GM12878 (cell line): ENCODE results near the gene HMCN1. TPM values are rescaled to one million over a fixed set of nuclear protein-coding genes. Genes with fewer than 3 reads are reported as not detected.

ENCODE experiments used
- ATAC-seq: fragments of 200-7000 bp; cut with Tn5 transposase; 3 replicates; pipeline ENCODE4 v1.9.1; 2020; ENCODE audit warnings: mild to moderate bottlenecking, moderate library complexity
- BruUV-seq: library from RNA; stranded (reverse); fragments of 400-500 nt; replicated peaks from 2 replicates; lab custom pipeline; 2021; lab: Mats Ljungman, UMichigan
- CTCF ChIA-PET: fragments of 300-600 bp; sonication (Branson Sonifier 250); formaldehyde crosslinking; extraction: SDS; loops from one replicate; lab custom pipeline; 2021; ENCODE audit warnings: inconsistent platforms; lab: Yijun Ruan, JAX
- POLR2A ChIA-PET: fragments of 350-600 bp; formaldehyde crosslinking; extraction: SDS; loops from one replicate; lab custom pipeline; 2021; ENCODE audit warnings: inconsistent platforms; lab: Charles Lee
- RAD21 ChIA-PET: fragments of 300-600 bp; sonication (Branson Sonifier 250); formaldehyde crosslinking; loops from one replicate; lab custom pipeline; 2023; ENCODE audit warnings: antibody characterized with exemption; ENCODE audit not compliant: unreplicated experiment; lab: Charles Lee
- SMC1A ChIA-PET: fragments of 300-600 bp; sonication (Branson Sonifier 250); formaldehyde crosslinking; loops from one replicate; lab custom pipeline; 2023; ENCODE audit not compliant: unreplicated experiment, uncharacterized antibody; lab: Charles Lee
- DNase-seq: peaks from one replicate; pipeline ENCODE4 v3.0.0-alpha.2; 2011; ENCODE audit warnings: low read depth, low spot score
- FAIRE-seq: peaks from 3 replicates; lab custom pipeline; 2011; peaks lifted over from hg19 to GRCh38; lab: Jason Lieb, UNC
- H2AFZ ChIP-seq: 2 replicates; pipeline ENCODE4 v1.6.0; 2011; ENCODE audit warnings: low read depth, low read length, control low read depth; ENCODE audit not compliant: control insufficient read depth
- H3K27ac ChIP-seq: 2 replicates; pipeline ENCODE4 v1.5.1; 2011; ENCODE audit warnings: control low read depth; ENCODE audit not compliant: control insufficient read depth, insufficient read depth
- H3K27me3 ChIP-seq, 2 experiments: replicated peaks in 1 of 2; 2 replicates each; pipeline versions ENCODE4 v1.6.0 to v1.6.1; 2011; ENCODE audit warnings: low read length in 1 of 2; ENCODE audit not compliant: control insufficient read depth in 2 of 2, insufficient read depth in 2 of 2
- H3K36me3 ChIP-seq, 2 experiments: 2 replicates each; pipeline ENCODE4 v1.5.1; 2011; ENCODE audit warnings: low read length in 1 of 2; ENCODE audit not compliant: control insufficient read depth in 2 of 2, insufficient read depth in 2 of 2
- H3K4me1 ChIP-seq: 2 replicates; pipeline ENCODE4 v1.6.1; 2011; ENCODE audit warnings: mild to moderate bottlenecking, low read length, moderate library complexity, mixed read lengths; ENCODE audit not compliant: control insufficient read depth, insufficient read depth
- H3K4me2 ChIP-seq: 2 replicates; pipeline ENCODE4 v1.6.0; 2011; ENCODE audit warnings: control low read depth; ENCODE audit not compliant: control insufficient read depth, insufficient read depth
- H3K4me3 ChIP-seq: fragments of 200-600 bp; sonication (generic); 2 replicates; pipeline ENCODE4 v1.5.1; 2016
- H3K79me2 ChIP-seq: 2 replicates; pipeline ENCODE4 v1.6.0; 2011; ENCODE audit warnings: low read length; ENCODE audit not compliant: control insufficient read depth, insufficient read depth
- H3K9ac ChIP-seq: 2 replicates; pipeline ENCODE4 v1.8.0; 2011; ENCODE audit warnings: low read length, control low read depth, mixed read lengths; ENCODE audit not compliant: control insufficient read depth, insufficient read depth
- H3K9me3 ChIP-seq: replicated peaks from 3 replicates; pipeline ENCODE4 v1.5.1; 2011; ENCODE audit warnings: mild to moderate bottlenecking, low read length; ENCODE audit not compliant: control insufficient read depth, insufficient read depth
- H4K20me1 ChIP-seq: 2 replicates; pipeline ENCODE4 v1.6.0; 2011; ENCODE audit not compliant: control insufficient read depth, insufficient read depth
- CBX5 ChIP-seq: sonication (generic); IDR thresholded peaks from 2 replicates; pipeline ENCODE4 v1.6.1; 2016; ENCODE audit warnings: low read depth, moderate library complexity, mild to moderate bottlenecking, inconsistent platforms
- CEBPZ ChIP-seq: fragments of 150-350 bp; IDR thresholded peaks from 2 replicates; pipeline ENCODE4 v1.6.1; 2016; ENCODE audit warnings: low read depth, low read length
- FOXM1 ChIP-seq: IDR thresholded peaks from 2 replicates; pipeline ENCODE4 v1.6.1; 2012; ENCODE audit warnings: low read depth, mild to moderate bottlenecking, inconsistent platforms, low read length, moderate library complexity
- PKNOX1 ChIP-seq: fragments of 450-650 bp; IDR thresholded peaks from 2 replicates; pipeline ENCODE4 v1.6.1; 2016; ENCODE audit warnings: mild to moderate bottlenecking
- ZBTB11 ChIP-seq: fragments of 450-650 bp; formaldehyde crosslinking; IDR thresholded peaks from 2 replicates; pipeline ENCODE4 v1.5.0; 2022; ENCODE audit warnings: mild to moderate bottlenecking, missing genetic modification characterization
- WGBS: methylation state at CpG from one replicate; pipeline ENCODE4 v1.1.6; 2016; ENCODE audit warnings: low lambda C conversion rate; ENCODE audit not compliant: insufficient replicate concordance, insufficient coverage; ENCODE audit errors: missing lambda C conversion rate; 5-methylcytosine and 5-hydroxymethylcytosine counted together
- in situ Hi-C: fragments of 300-500 bp; cut with MboI; formaldehyde crosslinking; loops from 9 replicates; pipeline ENCODE4 v1.14.3; 2018; ENCODE audit warnings: mixed read lengths
- intact Hi-C: fragments of 100-400 bp; cut with micrococcal nuclease; formaldehyde crosslinking; loops from one replicate; pipeline ENCODE4 v1.14.2; 2022; ENCODE audit not compliant: unreplicated experiment
- polyA plus RNA-seq, 11 experiments: library from polyadenylated mRNA; depleted of rRNA in 4 of 11; unstranded in 6 of 11; stranded (reverse) in 5 of 11; fragments of >200 nt; fragmentation: Nextera tagmentation in 4 of 11; fragmentation: Illumina TruSeq in 1 of 11; extraction: Ambion mirVana in 4 of 11; extraction: Trizol in 1 of 11; gene quantifications; 1 replicate in 1 of 11; 2 replicates in 10 of 11; pipeline versions ENCODE4 v1.2.1 to v1.2.3, GENCODE V29; 2011 to 2016; ENCODE audit warnings: inconsistent platforms in 2 of 11, missing spikeins in 2 of 11, low read depth in 1 of 11
- total RNA-seq, 4 experiments: library from RNA; depleted of rRNA in 3 of 4; stranded (reverse); fragments of >200 nt in 3 of 4; fragmentation: Illumina TruSeq in 1 of 4; extraction: Trizol in 1 of 4; gene quantifications; 2 replicates each; pipeline versions ENCODE4 v1.2.1 to v1.2.3, GENCODE V29; 2013 to 2021

HMCN1 gene
- total and polyA plus RNA-seq, 10 of the 15 experiments (the other 5 are each of a cell fraction or from before 2014, with no cell fraction given) = under 0.01 to 0.07 TPM; not detected in 8

GRCh38 chr1:186093437-186093836, 359.2 kb downstream of the HMCN1 start:
- ChIA-PET RAD21 (no interaction called here), POLR2A (no interaction called here), SMC1A (no interaction called here)
- Histone ChIP-seq H3K9me3 (no peaks in the 10 kb centered on the region), H2AFZ (no peak overlapping the region), H4K20me1 (no peaks in the 10 kb centered on the region), H3K4me1 (no peaks in the 10 kb centered on the region), H3K27ac (no peak overlapping the region), H3K4me2 (no peak overlapping the region), H3K4me3 (no peak overlapping the region), H3K9ac (no peak overlapping the region), H3K36me3 (no peaks in the 10 kb centered on the region)
- DNase-seq = no peak
- intact Hi-C loops = no loop called here
- no peak for ATAC-seq
- in situ Hi-C loops = no loop called here
- TF ChIP-seq CBX5 = no peak
- no peak for TF ChIP-seq ZBTB11 (CRISPR knock-in tag)
- TF ChIP-seq, all 136 proteins: peak for 0
- no peaks in the 10 kb centered on the region for H3K79me2 ChIP-seq
- 0% methylated on average over 2 of the region's 2 CpGs for WGBS
- FAIRE-seq = no peak
- H3K27me3 ChIP-seq = no peaks in the 10 kb centered on the region; a peak in 1 of 4 replicates
- CTCF ChIA-PET = no interaction called here
- BruUV-seq = no TSS peak

- no peak for ATAC-seq
- intact Hi-C loops (no loop called here), in situ Hi-C loops (no loop called here)
- no peak overlapping the region for H2AFZ ChIP-seq
- no peak for TF ChIP-seq PKNOX1
- no peak for TF ChIP-seq CEBPZ
- no peak for TF ChIP-seq FOXM1
- no peaks in the 10 kb centered on the region for H3K9me3 ChIP-seq
- H3K27me3 ChIP-seq = no peaks in the 10 kb centered on the region; a peak in 1 of 4 replicates
- WGBS = 15% methylated on average over 2 of the region's 2 CpGs
- DNase-seq = no peak
- SMC1A ChIA-PET = no interaction called here
- H3K4me3 ChIP-seq = no peak overlapping the region
- H3K79me2 ChIP-seq = no peaks in the 10 kb centered on the region
- no peaks in the 10 kb centered on the region for H3K36me3 ChIP-seq
- FAIRE-seq = no peak
- POLR2A ChIA-PET = no interaction called here
- no peak overlapping the region for H3K9ac ChIP-seq
- H4K20me1 ChIP-seq = no peaks in the 10 kb centered on the region
- BruUV-seq = no TSS peak
- no peak overlapping the region for H3K27ac ChIP-seq
- no peak overlapping the region for H3K4me2 ChIP-seq
- RAD21 ChIA-PET = no interaction called here
- no peaks in the 10 kb centered on the region for H3K4me1 ChIP-seq
- CTCF ChIA-PET = no interaction called here
Observed at GRCh38 chr1:186094172-186094571, 360.0 kb downstream of the HMCN1 start.
